Ovary (tissue), 3 donors: ENCODE measurements around the gene TTC23.

ENCODE experiments used
- CTCF ChIP-seq, 3 donors: fragments of 450-650 bp in 2 of 3; fragments of 200-600 bp in 1 of 3; IDR thresholded peaks; one replicate each; pipeline versions ENCODE4 v1.5.1 to v1.8.0; 2016 to 2022; ENCODE audit warnings: antibody characterized with exemption in 3 of 3, mild to moderate bottlenecking in 1 of 3
- EP300 ChIP-seq: sonication (generic); formaldehyde crosslinking; IDR thresholded peaks from one replicate; pipeline ENCODE4 v1.6.1; 2017; ENCODE audit warnings: antibody characterized with exemption
- POLR2A ChIP-seq: fragments of 450-650 bp; IDR thresholded peaks from one replicate; pipeline ENCODE4 v1.6.1; 2017; ENCODE audit warnings: antibody characterized with exemption, mild to moderate bottlenecking, moderate library complexity
- donor health status: DM: no; HTN: no; CAD: no.

GRCh38 chr15:99137111-99137546 is 112.3 kb downstream of the TTC23 start:
- TF ChIP-seq EP300 (no peak), CTCF (IDR thresholded peaks at IDR 0.05) (no peak), POLR2A (no peak)
